HepG2 (cell line): ENCODE data around the gene TEKT3.

ENCODE experiments used
- CCAR2 ChIP-seq: fragments of 200-400 bp; formaldehyde crosslinking; optimal IDR thresholded peaks from 2 replicates; pipeline ENCODE3; 2018; ENCODE audit warnings: low read depth, mild to moderate bottlenecking, low read length, moderate library complexity
- EP300 ChIP-seq, 3 experiments: sonication (generic) in 1 of 3; formaldehyde crosslinking in 1 of 3; IDR thresholded peaks; 2 replicates each; pipeline versions ENCODE4 v1.5.1 to v1.6.1; 2011 to 2020; ENCODE audit warnings: low read depth in 2 of 3, low read length in 2 of 3, borderline replicate concordance in 1 of 3, improper control_type of control experiment in 1 of 3, mild to moderate bottlenecking in 1 of 3, missing genetic modification reagents in 1 of 3, moderate library complexity in 1 of 3
- EZH2 ChIP-seq: conservative IDR thresholded peaks from 2 replicates; pipeline ENCODE4 v1.6.1; 2012; ENCODE audit warnings: mild to moderate bottlenecking, low read depth, low read length, moderate library complexity
- MAZ ChIP-seq, 2 experiments: sonication (generic) in 1 of 2; formaldehyde crosslinking in 1 of 2; IDR thresholded peaks; 2 replicates each; pipeline versions ENCODE4 v1.5.0 to v1.6.1; 2012 to 2020; ENCODE audit warnings: low read depth in 2 of 2, mild to moderate bottlenecking in 2 of 2, borderline replicate concordance in 1 of 2, improper control_type of control experiment in 1 of 2, low read length in 1 of 2, missing genetic modification reagents in 1 of 2, moderate library complexity in 1 of 2
- MEF2D ChIP-seq: sonication (generic); formaldehyde crosslinking; IDR thresholded peaks from 2 replicates; pipeline ENCODE4 v1.5.1; 2020; ENCODE audit warnings: mild to moderate bottlenecking, missing genetic modification reagents
- TARDBP ChIP-seq: sonication (generic); formaldehyde crosslinking; IDR thresholded peaks from 2 replicates; pipeline ENCODE4 v1.8.0; 2022; ENCODE audit warnings: mild to moderate bottlenecking, missing genetic modification reagents
- ZNF274 ChIP-seq: sonication (generic); formaldehyde crosslinking; IDR thresholded peaks from 2 replicates; pipeline ENCODE4 v1.5.1; 2020; ENCODE audit warnings: mild to moderate bottlenecking, missing genetic modification reagents
- ZNF619 ChIP-seq: sonication (generic); formaldehyde crosslinking; IDR thresholded peaks from 2 replicates; pipeline ENCODE4 v1.4.0; 2020; ENCODE audit warnings: mild to moderate bottlenecking, missing genetic modification reagents
- ZSCAN12 ChIP-seq: sonication (generic); formaldehyde crosslinking; IDR thresholded peaks from 2 replicates; pipeline ENCODE4 v1.9.0; 2021; ENCODE audit warnings: mild to moderate bottlenecking, missing genetic modification reagents
- TF ChIP-seq, protein P1 (sequence below): sonication (generic); formaldehyde crosslinking; IDR thresholded peaks from 2 replicates; pipeline ENCODE4 v1.8.0; 2022; ENCODE audit warnings: missing genetic modification reagents, low read depth, mild to moderate bottlenecking, borderline replicate concordance
- TF ChIP-seq, protein P2 (sequence below): sonication (generic); formaldehyde crosslinking; IDR thresholded peaks from 2 replicates; pipeline ENCODE4 v1.5.1; 2020; ENCODE audit warnings: missing genetic modification reagents, mild to moderate bottlenecking, borderline replicate concordance
- TF ChIP-seq, protein P3 (sequence below), 2 experiments: sonication (generic) in 1 of 2; formaldehyde crosslinking in 1 of 2; IDR thresholded peaks; 2 replicates each; pipeline versions ENCODE4 v1.4.0 to v1.6.1; 2016 to 2020; ENCODE audit warnings: borderline replicate concordance in 1 of 2, low read depth in 1 of 2, mild to moderate bottlenecking in 1 of 2, missing genetic modification reagents in 1 of 2
- TF ChIP-seq, protein P4 (sequence below): sonication (generic); formaldehyde crosslinking; IDR thresholded peaks from 2 replicates; pipeline ENCODE4 v1.5.0; 2020; ENCODE audit warnings: mild to moderate bottlenecking, missing genetic modification reagents, moderate library complexity

DNA sequence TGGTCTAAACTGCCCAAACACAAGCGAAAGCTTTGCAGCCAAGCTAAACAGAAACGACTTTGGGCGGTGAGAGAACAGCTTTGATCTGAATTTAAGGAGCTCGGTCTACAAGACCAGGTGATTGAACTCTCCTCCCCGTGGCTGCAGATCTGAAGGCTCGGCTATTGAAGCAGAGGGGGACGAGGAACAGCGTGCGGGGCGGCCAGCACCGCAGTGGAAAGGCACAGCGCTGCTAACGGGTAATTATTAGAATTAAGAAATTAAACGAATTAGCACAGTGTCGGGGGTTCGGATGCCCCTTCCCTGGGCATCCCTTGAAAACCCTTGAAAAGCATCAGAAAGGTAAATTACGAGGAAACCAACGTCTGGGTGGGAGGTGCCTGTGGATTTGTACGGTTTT lies 431 bp downstream of the TEKT3 start:
- TF ChIP-seq, protein P1, sequence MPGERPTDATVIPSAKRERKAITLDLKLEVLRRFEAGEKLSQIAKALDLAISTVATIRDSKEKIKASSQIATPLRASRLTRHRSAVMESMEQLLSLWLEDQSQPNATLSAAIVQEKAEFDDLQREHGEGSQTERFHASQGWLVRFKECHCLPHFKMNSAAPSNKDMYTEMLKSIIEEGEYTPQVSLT (CRISPR knock-in tag) = no peak
- TF ChIP-seq EP300 (IDR thresholded peaks at IDR 0.05; ENCODE audit: low read depth in 2 of 2, low read length in 2 of 2) (no peak), EP300 (CRISPR knock-in tag; IDR thresholded peaks at IDR 0.05; ENCODE audit: borderline replicate concordance) (no peak), ZNF619 (CRISPR knock-in tag) (no peak), ZSCAN12 (CRISPR knock-in tag) (no peak), MAZ (IDR thresholded peaks at IDR 0.05; ENCODE audit: borderline replicate concordance, low read depth, low read length) (no peak), MAZ (CRISPR knock-in tag; IDR thresholded peaks at IDR 0.05; ENCODE audit: low read depth) (no peak), TARDBP (CRISPR knock-in tag) (no peak), CCAR2 (no peak), EZH2 (no peak), MEF2D (CRISPR knock-in tag) (no peak), ZNF274 (no peak)
- TF ChIP-seq, protein P2, sequence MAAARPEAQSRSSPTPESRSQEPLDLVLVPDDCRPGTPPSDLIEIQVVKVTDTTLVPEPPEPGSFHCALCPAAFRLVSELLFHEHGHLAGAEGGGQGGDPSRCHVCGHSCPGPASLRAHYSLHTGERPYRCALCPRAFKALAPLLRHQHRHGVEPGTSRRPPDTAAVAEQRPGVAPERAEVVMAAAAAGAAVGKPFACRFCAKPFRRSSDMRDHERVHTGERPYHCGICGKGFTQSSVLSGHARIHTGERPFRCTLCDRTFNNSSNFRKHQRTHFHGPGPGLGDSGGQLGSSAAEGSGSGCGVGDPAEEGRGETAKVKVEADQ (CRISPR knock-in tag) = no peak
- TF ChIP-seq, protein P3, sequence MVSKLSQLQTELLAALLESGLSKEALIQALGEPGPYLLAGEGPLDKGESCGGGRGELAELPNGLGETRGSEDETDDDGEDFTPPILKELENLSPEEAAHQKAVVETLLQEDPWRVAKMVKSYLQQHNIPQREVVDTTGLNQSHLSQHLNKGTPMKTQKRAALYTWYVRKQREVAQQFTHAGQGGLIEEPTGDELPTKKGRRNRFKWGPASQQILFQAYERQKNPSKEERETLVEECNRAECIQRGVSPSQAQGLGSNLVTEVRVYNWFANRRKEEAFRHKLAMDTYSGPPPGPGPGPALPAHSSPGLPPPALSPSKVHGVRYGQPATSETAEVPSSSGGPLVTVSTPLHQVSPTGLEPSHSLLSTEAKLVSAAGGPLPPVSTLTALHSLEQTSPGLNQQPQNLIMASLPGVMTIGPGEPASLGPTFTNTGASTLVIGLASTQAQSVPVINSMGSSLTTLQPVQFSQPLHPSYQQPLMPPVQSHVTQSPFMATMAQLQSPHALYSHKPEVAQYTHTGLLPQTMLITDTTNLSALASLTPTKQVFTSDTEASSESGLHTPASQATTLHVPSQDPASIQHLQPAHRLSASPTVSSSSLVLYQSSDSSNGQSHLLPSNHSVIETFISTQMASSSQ (IDR thresholded peaks at IDR 0.05; ENCODE audit: low read depth) = no peak
- TF ChIP-seq, protein P3 (CRISPR knock-in tag; IDR thresholded peaks at IDR 0.05; ENCODE audit: borderline replicate concordance) = no peak
- TF ChIP-seq, protein P4, sequence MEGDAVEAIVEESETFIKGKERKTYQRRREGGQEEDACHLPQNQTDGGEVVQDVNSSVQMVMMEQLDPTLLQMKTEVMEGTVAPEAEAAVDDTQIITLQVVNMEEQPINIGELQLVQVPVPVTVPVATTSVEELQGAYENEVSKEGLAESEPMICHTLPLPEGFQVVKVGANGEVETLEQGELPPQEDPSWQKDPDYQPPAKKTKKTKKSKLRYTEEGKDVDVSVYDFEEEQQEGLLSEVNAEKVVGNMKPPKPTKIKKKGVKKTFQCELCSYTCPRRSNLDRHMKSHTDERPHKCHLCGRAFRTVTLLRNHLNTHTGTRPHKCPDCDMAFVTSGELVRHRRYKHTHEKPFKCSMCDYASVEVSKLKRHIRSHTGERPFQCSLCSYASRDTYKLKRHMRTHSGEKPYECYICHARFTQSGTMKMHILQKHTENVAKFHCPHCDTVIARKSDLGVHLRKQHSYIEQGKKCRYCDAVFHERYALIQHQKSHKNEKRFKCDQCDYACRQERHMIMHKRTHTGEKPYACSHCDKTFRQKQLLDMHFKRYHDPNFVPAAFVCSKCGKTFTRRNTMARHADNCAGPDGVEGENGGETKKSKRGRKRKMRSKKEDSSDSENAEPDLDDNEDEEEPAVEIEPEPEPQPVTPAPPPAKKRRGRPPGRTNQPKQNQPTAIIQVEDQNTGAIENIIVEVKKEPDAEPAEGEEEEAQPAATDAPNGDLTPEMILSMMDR (CRISPR knock-in tag) = no peak
